Psoas muscle (tissue), 8 donors: ENCODE measurements around the gene SLC41A3. TPM values are rescaled to one million over a fixed set of nuclear protein-coding genes. Genes with fewer than 3 reads are reported as not detected.
A peak's percentile ranks its signal among the peaks of the same experiment; 100 is the strongest.
"Not testable (repeated sequence)": the region's sequence is repeated elsewhere in the genome, so short reads cannot be mapped to it uniquely, and the experiment has no call there.

Experiments
- ATAC-seq, 4 donors: fragments of 200-7000 bp; cut with Tn5 transposase; one replicate each; pipeline ENCODE4 v1.9.1; 2020; ENCODE audit warnings: moderate library complexity in 3 of 4, mild to moderate bottlenecking in 2 of 4
- DNase-seq, 2 donors: peaks; one replicate each; pipeline ENCODE4 v3.0.0-alpha.2; 2020
- H3K27ac ChIP-seq: fragments of 200-600 bp; one replicate; pipeline ENCODE4 v1.8.0; 2022
- H3K27me3 ChIP-seq, 3 donors: fragments of 200-600 bp in 1 of 3; one replicate each; pipeline versions ENCODE4 v1.6.1 to v1.8.0; 2013 to 2022; ENCODE audit warnings: low read length in 2 of 3, mild to moderate bottlenecking in 2 of 3, moderate library complexity in 1 of 3; ENCODE audit not compliant: insufficient read depth in 3 of 3
- H3K36me3 ChIP-seq, 2 donors: fragments of 200-600 bp in 1 of 2; one replicate each; pipeline versions ENCODE4 v1.6.1 to v1.8.0; 2013 to 2022; ENCODE audit warnings: low read depth in 1 of 2, mild to moderate bottlenecking in 1 of 2, moderate library complexity in 1 of 2; ENCODE audit not compliant: insufficient read depth in 1 of 2
- H3K4me1 ChIP-seq: fragments of 200-600 bp; one replicate; pipeline ENCODE4 v1.8.0; 2022
- H3K4me3 ChIP-seq: fragments of 200-600 bp; one replicate; pipeline ENCODE4 v1.8.0; 2022; ENCODE audit warnings: mild to moderate bottlenecking
- H3K9me3 ChIP-seq: fragments of 200-600 bp; one replicate; pipeline ENCODE4 v1.8.0; 2022
- WGBS, 3 donors: extraction: QIAGEN DNeasy Blood & Tissue Kit; methylation state at CpG; one replicate each; pipeline versions ENCODE4 v1.1.6 to v1.1.7; 2013; 5-methylcytosine and 5-hydroxymethylcytosine counted together
- intact Hi-C, 2 donors: fragments of 100-400 bp; cut with DNase I; formaldehyde crosslinking; loops; one replicate each; pipeline versions ENCODE4 v1.11.0 to v1.14.2; 2022
- polyA plus RNA-seq, 3 donors: library from polyadenylated mRNA; stranded (reverse); fragments of 200-250 nt; gene quantifications; one replicate each; pipeline ENCODE4 v1.2.3, GENCODE V29; 2013
- total RNA-seq, 4 donors: library from RNA; stranded (reverse); fragmentation: NEBNext Ultra II Directional in 2 of 4; extraction: Animal tissue kit (Norgen Biotek cat#: 25700) in 2 of 4; gene quantifications; one replicate each; pipeline versions ENCODE4 v1.2.1 to v1.2.4, GENCODE V29; 2021 to 2023
- TF ChIP-seq, protein P1 (sequence below): fragments of 200-600 bp; IDR thresholded peaks from one replicate; pipeline ENCODE4 v1.8.0; 2022; ENCODE audit warnings: antibody characterized with exemption
- donor health status: healthy with polysubstance abuse.
- donor health status: DM: no; HTN: no; CAD: no; lungs with moderate emphysema.
- donor health status: Bipolar disorder and iron deficiency.
- donor health status: healthy.
- donor health status: DM: yes; HTN: yes; CAD: no.
- donor health status: DM: no; HTN: no; CAD: no.
- donor health status: DM: no; HTN: no; CAD: no.
- donor health status: DM: yes; HTN: yes; CAD: no.

The SLC41A3 gene
- total and polyA plus RNA-seq, 7 donors: 28.7 to 58.9 (median 37.5) TPM

DNA sequence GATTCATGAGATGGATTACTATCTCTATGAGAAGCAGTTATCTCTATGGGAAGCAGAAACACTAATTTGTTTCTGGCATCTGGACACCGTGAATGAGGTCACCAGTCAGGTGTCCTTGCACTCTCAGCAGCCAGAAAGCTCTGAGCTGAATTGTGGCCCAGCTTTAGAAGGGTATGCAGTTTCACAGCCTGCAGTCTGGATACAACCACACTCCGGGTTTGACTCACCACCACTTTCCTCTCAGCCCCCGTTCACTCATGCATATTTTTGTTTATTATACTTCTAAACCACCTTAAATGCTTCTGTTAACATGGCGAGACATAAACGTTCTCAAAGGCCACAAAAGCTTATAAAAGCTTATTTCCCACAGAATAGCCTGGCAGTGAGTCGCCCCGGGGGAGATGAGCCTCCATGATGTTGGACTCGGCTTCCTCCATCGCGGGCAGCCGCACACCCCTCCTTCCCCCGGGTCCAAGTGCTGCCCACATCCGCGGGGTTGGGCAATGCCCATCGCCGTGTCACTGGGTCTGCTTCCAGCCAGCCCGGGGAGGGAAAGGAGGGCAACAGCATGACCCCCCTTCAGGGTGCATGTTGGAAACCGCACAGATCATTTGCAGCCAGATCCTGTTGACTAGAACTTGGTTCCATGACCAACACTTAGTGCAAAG, 16.8 kb upstream of the SLC41A3 start:
- TF ChIP-seq, protein P1, sequence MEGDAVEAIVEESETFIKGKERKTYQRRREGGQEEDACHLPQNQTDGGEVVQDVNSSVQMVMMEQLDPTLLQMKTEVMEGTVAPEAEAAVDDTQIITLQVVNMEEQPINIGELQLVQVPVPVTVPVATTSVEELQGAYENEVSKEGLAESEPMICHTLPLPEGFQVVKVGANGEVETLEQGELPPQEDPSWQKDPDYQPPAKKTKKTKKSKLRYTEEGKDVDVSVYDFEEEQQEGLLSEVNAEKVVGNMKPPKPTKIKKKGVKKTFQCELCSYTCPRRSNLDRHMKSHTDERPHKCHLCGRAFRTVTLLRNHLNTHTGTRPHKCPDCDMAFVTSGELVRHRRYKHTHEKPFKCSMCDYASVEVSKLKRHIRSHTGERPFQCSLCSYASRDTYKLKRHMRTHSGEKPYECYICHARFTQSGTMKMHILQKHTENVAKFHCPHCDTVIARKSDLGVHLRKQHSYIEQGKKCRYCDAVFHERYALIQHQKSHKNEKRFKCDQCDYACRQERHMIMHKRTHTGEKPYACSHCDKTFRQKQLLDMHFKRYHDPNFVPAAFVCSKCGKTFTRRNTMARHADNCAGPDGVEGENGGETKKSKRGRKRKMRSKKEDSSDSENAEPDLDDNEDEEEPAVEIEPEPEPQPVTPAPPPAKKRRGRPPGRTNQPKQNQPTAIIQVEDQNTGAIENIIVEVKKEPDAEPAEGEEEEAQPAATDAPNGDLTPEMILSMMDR: no peak
- WGBS, 3 donors: 21 to 36% (median 27%) methylated on average over 18 of the region's 18 CpGs
- Histone ChIP-seq H3K27ac (peak overlapping the region; percentile 91), H3K4me1 (peaks cover 56% of the 10 kb centered on the region), H3K36me3 (peaks cover 0 to 22% of the 10 kb centered on the region in 2 donors), H3K27me3 (no peaks in the 10 kb centered on the region), H3K4me3 (peak overlapping the region; percentile 48), H3K9me3 (no peaks in the 10 kb centered on the region)
- intact Hi-C loops: no loop called here
- peak; percentile 48 to 63 for DNase-seq
- peak; percentile 63 to 81 (median 75) for ATAC-seq

DNA sequence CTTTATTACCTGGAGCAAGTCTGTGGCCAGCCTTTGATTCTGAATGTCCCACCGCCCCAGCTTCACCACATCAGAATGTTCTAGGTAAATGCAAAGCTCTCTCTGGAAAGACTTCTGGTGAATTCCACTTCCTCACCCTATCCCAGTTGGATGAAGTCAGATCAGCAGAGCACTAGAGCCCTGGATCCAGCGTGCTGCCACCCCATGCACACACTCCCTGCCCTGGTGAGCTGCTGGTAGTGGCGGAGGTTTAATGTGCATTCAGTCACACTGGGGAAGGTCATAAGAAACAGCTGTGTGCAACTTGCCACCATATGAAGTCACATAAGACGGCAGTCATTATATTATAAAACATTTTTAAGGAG, 16.3 kb upstream of the SLC41A3 start:
- intact Hi-C loops: no loop called here
- DNase-seq (no peak), ATAC-seq (peak; percentile 23 to 29 (median 27))
- WGBS, 3 donors: 40 to 49% (median 47%) methylated on average over 4 of the region's 4 CpGs
- TF ChIP-seq, protein P1: no peak
- Histone ChIP-seq H3K27me3 (no peaks in the 10 kb centered on the region), H3K4me3 (peak overlapping the region; percentile 48), H3K4me1 (peaks cover 56% of the 10 kb centered on the region), H3K27ac (peak overlapping the region; percentile 91), H3K36me3 (peaks cover 0 to 18% of the 10 kb centered on the region in 2 donors), H3K9me3 (no peaks in the 10 kb centered on the region)

DNA sequence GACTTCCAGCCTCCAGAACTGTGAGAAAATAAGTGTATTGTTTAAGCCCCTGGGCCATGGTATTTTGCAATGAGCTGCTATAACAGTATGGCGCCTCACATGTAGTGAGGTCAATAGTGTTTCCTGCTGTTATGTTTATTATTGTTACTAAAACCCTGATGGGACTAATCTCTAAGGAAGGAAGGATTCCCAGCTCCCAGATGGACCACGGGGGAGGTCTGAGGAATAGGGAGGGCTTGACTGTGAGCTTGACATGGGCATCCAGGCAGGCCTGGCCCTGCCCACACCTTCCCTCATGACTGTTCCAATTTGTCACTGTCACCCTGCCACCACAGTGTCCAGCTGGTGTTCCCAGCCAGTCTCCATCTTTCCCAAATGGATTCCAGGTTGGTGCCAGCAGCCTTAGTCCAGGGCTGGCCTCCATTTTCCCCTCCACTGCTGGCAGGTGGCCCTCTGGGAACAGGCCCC, 14.5 kb upstream of the SLC41A3 start:
- H3K36me3 ChIP-seq: peaks cover 0 to 4% of the 10 kb centered on the region in 2 donors
- no peaks in the 10 kb centered on the region for H3K27me3 ChIP-seq
- intact Hi-C loops: no loop called here
- DNase-seq (peak in 1 of 2 donors; percentile 60), ATAC-seq (peak; percentile 10 to 63 (median 48))
- H3K27ac ChIP-seq: peak overlapping the region; percentile 91
- H3K9me3 ChIP-seq: no peaks in the 10 kb centered on the region
- 56 to 63% (median 57%) methylated on average over 2 of the region's 2 CpGs for WGBS, 3 donors
- TF ChIP-seq, protein P1: no peak
- peaks cover 51% of the 10 kb centered on the region for H3K4me1 ChIP-seq
- H3K4me3 ChIP-seq: no peak overlapping the region

DNA sequence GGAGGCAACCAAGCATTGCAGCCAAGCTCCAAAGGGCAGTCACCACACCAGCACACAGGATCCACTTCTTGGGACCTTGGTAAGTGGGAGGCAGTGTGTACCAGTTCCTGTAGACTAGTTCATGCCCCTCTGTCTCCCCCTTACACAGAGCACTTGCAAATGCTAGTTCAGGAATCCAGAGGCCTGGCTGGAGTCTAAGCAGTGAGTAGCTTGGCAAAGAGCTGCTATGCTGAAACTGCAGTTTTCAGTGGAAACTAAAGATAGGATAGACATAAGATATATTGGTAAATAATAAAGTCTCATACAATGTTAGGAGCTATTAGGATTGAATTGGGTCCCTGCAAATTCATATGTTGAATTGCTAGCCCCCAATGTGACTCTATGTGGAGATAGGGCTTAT, 13.9 kb upstream of the SLC41A3 start:
- DNase-seq: no peak
- no peaks in the 10 kb centered on the region for H3K36me3 ChIP-seq
- H3K27me3 ChIP-seq: no peaks in the 10 kb centered on the region
- TF ChIP-seq, protein P1: no peak
- no peak overlapping the region for H3K4me3 ChIP-seq
- H3K9me3 ChIP-seq: no peaks in the 10 kb centered on the region
- ATAC-seq: no peak
- intact Hi-C loops: no loop called here
- peaks cover 45% of the 10 kb centered on the region for H3K4me1 ChIP-seq
- H3K27ac ChIP-seq: peak overlapping the region; percentile 91

DNA sequence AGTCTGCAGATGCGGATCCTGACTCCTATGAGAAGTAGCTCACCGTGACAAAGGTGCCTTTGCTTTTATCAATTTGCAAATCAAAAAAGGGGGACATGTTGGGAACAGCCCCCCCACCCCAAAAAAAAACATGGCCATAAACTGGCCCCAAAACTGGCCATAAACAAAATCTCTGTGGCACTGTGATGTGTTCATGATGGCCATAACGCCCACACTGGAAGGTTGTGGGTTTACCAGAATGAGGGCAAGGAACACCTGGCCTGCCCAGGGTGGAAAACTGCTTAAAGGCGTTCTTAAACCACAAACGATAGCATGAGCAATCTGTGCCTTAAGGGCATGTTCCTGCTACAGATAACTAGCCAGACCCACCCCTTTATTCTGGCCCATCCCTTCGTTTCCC, 12.3 kb upstream of the SLC41A3 start:
- intact Hi-C loops, H3K4me3 ChIP-seq, H3K27ac ChIP-seq, ATAC-seq, H3K9me3 ChIP-seq, H3K27me3 ChIP-seq, DNase-seq, H3K36me3 ChIP-seq: not testable (repeated sequence)
- WGBS, 3 donors: 75 to 93% (median 84%) methylated on average over 6 of the region's 6 CpGs
- H3K4me1 ChIP-seq: peaks cover 29% of the 10 kb centered on the region

DNA sequence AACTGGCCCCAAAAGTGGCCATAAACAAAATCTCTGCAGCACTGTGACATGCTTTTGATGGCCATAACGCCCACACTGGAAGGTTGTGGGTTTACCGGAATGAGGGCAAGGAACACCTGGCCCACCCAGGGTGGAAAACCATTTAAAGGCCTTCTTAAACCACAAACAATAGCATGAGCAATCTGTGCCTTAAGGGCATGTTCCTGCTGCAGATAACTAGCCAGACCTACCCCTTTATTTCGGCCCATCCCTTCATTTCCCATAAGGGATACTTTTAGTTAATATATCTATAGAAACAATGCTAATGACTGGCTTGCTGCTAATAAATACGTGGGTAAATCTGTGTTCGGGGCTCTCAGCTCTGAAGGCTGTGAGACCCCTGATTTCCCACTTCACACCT, 8.2 kb upstream of the SLC41A3 start:
- H3K4me1 ChIP-seq, H3K36me3 ChIP-seq, intact Hi-C loops, DNase-seq, H3K27me3 ChIP-seq, ATAC-seq, H3K4me3 ChIP-seq, H3K9me3 ChIP-seq, H3K27ac ChIP-seq: not testable (repeated sequence)
- WGBS, 3 donors: 90 to 95% (median 93%) methylated on average over 5 of the region's 5 CpGs
